BJ (cell line): ENCODE results near the gene PPP6R3. TPM values are rescaled to one million over a fixed set of nuclear protein-coding genes. Genes with fewer than 3 reads are reported as not detected.

Experiments used
- CTCF ChIA-PET: fragments of 350-600 bp; formaldehyde crosslinking; extraction: SDS; loops from one replicate; lab custom pipeline; 2021; ENCODE audit warnings: antibody characterized with exemption, inconsistent platforms; lab: Yijun Ruan, JAX
- POLR2A ChIA-PET: fragments of 300-600 bp; sonication (Branson Sonifier 250); formaldehyde crosslinking; extraction: SDS; loops from one replicate; lab custom pipeline; 2021; ENCODE audit warnings: antibody characterized with exemption; lab: Charles Lee
- DNase-seq: peaks from one replicate; pipeline ENCODE4 v3.0.0-alpha.2; 2011; ENCODE audit warnings: low read depth
- H3K27me3 ChIP-seq: 2 replicates; pipeline ENCODE4 v1.6.0; 2011; ENCODE audit warnings: low read length; ENCODE audit not compliant: control insufficient read depth, insufficient read depth
- H3K36me3 ChIP-seq: 2 replicates; pipeline ENCODE4 v1.5.1; 2011; ENCODE audit warnings: low read length; ENCODE audit not compliant: control insufficient read depth, insufficient read depth
- H3K4me3 ChIP-seq: 2 replicates; pipeline ENCODE4 v1.5.1; 2011; ENCODE audit warnings: low read depth, mild to moderate bottlenecking, control low read depth, low read length
- polyA plus RNA-seq: library from polyadenylated mRNA; depleted of rRNA; stranded (reverse); fragments of >200 nt; gene quantifications from 2 replicates; pipeline ENCODE4 v1.2.3, GENCODE V29; 2011
- TF ChIP-seq, protein P1 (sequence below): IDR thresholded peaks from 2 replicates; pipeline ENCODE4 v1.5.1; 2011; ENCODE audit warnings: low read depth, mild to moderate bottlenecking, control low read depth, inconsistent platforms, low read length, moderate library complexity; ENCODE audit not compliant: insufficient read depth

PPP6R3 gene
- polyA plus RNA-seq, 1 experiment = 31.6 TPM

DNA sequence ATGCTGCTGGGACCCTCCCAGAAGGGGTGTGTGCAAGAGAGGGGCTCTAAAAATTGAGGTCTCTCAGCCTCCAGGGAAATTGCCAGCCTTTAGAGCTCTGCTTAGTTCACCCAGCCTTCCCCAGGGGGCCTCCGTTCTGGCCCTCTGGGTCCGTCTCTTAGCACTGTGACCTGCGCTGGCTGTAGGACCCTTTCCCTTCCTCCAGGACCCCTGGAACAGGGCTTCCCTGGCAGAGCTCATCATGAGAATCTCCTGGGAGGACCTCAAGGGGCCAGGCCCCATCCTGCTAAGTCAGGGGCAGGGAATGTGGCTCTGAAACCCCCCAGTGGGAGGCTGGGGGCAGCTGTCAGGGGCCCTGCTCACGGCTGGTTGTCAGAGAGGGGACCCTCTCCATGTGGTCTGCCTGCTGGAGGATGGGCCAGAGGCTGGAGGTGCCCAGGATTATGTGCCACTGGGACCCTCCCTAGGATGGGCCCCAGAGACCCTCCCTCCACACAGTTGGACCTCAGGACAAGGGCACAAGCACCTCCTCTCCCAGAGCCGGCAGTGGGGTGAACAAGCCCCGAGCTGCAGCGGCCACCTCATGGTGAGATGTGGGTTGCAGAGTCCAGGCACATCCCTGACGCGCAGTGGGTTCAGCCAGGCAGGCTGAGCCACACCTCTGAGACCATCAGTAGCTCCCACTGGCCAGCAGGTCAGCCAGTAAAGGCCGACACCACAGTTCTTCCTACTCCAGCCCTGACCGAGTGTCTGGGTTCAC, 196.6 kb downstream of the PPP6R3 start:
- POLR2A ChIA-PET = no interaction called here
- DNase-seq = no peak
- TF ChIP-seq, protein P1, sequence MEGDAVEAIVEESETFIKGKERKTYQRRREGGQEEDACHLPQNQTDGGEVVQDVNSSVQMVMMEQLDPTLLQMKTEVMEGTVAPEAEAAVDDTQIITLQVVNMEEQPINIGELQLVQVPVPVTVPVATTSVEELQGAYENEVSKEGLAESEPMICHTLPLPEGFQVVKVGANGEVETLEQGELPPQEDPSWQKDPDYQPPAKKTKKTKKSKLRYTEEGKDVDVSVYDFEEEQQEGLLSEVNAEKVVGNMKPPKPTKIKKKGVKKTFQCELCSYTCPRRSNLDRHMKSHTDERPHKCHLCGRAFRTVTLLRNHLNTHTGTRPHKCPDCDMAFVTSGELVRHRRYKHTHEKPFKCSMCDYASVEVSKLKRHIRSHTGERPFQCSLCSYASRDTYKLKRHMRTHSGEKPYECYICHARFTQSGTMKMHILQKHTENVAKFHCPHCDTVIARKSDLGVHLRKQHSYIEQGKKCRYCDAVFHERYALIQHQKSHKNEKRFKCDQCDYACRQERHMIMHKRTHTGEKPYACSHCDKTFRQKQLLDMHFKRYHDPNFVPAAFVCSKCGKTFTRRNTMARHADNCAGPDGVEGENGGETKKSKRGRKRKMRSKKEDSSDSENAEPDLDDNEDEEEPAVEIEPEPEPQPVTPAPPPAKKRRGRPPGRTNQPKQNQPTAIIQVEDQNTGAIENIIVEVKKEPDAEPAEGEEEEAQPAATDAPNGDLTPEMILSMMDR = no peak
- Histone ChIP-seq H3K27me3 (peaks cover 12% of the 10 kb centered on the region; the same call in 1 of the 2 replicates), H3K4me3 (no peak overlapping the region), H3K36me3 (no peaks in the 10 kb centered on the region)
- CTCF ChIA-PET = no interaction called here

GRCh38 chr11:68658097-68658496, 197.5 kb downstream of the PPP6R3 start:
- Histone ChIP-seq H3K36me3 (no peaks in the 10 kb centered on the region), H3K4me3 (no peak overlapping the region), H3K27me3 (peaks cover 13% of the 10 kb centered on the region; the same call in 1 of the 2 replicates)
- CTCF ChIA-PET = interaction anchor here (1.1 to 1.7 kb wide), 4 partner anchors 9 to 19 kb away, joined by 3 to 7 read pairs (median 4); no protein-coding TSS in a partner anchor
- POLR2A ChIA-PET = interaction anchor here (0.6 to 0.7 kb wide), 2 partner anchors 15 to 19 kb away, joined by 11 to 22 read pairs; no protein-coding TSS in a partner anchor
- no peak for DNase-seq
- TF ChIP-seq, protein P1 = no peak

DNA sequence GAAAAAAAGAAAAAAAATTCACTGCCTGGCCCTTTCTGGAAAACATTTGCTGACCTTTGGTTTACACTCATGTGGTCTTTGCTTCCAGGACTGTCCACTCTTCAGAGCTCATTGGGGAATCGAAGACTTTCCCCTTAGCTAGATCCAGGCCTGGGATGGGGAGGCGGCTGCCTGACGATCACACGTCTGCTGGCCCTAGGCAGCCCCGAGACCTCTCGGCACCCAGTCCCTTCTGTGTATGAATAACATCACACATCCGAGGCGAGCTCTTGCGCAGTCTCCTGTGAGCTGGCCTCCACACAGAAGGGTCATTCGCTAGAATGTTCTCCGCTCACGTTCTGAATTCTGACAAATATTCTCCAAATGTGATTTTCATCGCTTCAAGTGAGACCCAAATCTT, 198.1 kb downstream of the PPP6R3 start:
- DNase-seq = peak; percentile 10

DNA sequence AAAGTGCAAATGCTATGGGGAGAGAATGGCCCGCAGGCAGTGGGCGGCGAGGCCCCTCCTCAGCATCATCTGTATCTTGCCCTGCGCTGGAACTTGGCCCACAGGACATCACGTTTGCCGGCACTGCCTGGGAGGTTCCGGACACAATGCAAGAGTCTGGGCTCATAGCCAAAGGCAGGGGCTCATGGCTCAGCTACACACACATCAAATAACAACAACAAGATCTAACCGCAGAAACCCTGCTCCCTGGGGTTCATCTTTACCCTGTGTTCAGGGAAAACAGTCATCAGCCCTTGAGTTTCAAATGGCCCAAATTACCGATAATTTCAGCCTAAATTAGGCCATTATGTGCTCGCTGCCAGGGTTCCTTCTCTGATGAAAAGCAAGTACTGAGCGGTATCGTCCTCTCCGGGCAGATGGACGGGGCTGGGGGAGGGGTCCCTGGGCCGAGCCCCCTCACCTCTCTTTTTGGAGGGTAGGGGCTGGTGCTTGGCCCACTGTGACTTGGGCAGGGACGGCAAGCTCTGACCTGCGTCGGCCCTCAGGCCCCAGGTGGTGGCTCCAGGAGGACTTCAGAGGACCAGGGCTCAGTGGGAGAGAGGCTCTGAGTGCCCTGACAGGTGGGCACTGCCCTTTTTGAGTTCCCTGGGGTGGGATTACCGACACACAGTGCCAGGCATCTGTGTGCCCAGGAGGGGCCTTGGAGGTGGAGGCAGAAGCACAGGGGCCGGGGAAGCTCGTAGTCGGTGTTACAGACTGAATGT, 198.8 kb downstream of the PPP6R3 start:
- H3K27me3 ChIP-seq = peaks cover 14% of the 10 kb centered on the region; the same call in 1 of the 2 replicates
- ChIA-PET POLR2A (interaction anchor here (0.6 kb wide), 1 partner anchor 303 kb away, joined by 9 read pairs; no protein-coding TSS in a partner anchor), CTCF (interaction anchor here (1.1 to 1.7 kb wide), 3 partner anchors 10 to 18 kb away, joined by 3 to 7 read pairs (median 5); no protein-coding TSS in a partner anchor)
- TF ChIP-seq, protein P1 = no peak
- H3K4me3 ChIP-seq = no peak overlapping the region
- DNase-seq = peak; percentile 84
- no peaks in the 10 kb centered on the region for H3K36me3 ChIP-seq

More for the DNA sequence above, 198.1 kb downstream of the PPP6R3 start:
- H3K27me3 ChIP-seq = peaks cover 14% of the 10 kb centered on the region; the same call in 1 of the 2 replicates
- TF ChIP-seq, protein P1 = no peak
- CTCF ChIA-PET = interaction anchor here (1.1 to 1.7 kb wide), 4 partner anchors 9 to 18 kb away, joined by 3 to 7 read pairs (median 4); no protein-coding TSS in a partner anchor
- POLR2A ChIA-PET = interaction anchor here (0.6 to 0.7 kb wide), 2 partner anchors 15 to 19 kb away, joined by 11 to 22 read pairs; no protein-coding TSS in a partner anchor
- H3K36me3 ChIP-seq = no peaks in the 10 kb centered on the region
- no peak overlapping the region for H3K4me3 ChIP-seq
